Measurements from ENCODE around the gene LIG4. TPM values are rescaled to one million over a fixed set of nuclear protein-coding genes. Genes with fewer than 3 reads are reported as not detected.
A peak's percentile ranks its signal among the peaks of the same experiment; 100 is the strongest.

Gene LIG4
- polyA plus RNA-seq (2012; rRNA removed), result 3.3 and 4.7 TPM in 2 replicates
- 5.5 and 6.8 TPM in 2 replicates for polyA plus RNA-seq (2012; cell fraction: cytosol; rRNA removed)
- polyA plus RNA-seq (2012; cell fraction: nucleus; rRNA removed), result 3.6 and 6.9 TPM in 2 replicates

DNA sequence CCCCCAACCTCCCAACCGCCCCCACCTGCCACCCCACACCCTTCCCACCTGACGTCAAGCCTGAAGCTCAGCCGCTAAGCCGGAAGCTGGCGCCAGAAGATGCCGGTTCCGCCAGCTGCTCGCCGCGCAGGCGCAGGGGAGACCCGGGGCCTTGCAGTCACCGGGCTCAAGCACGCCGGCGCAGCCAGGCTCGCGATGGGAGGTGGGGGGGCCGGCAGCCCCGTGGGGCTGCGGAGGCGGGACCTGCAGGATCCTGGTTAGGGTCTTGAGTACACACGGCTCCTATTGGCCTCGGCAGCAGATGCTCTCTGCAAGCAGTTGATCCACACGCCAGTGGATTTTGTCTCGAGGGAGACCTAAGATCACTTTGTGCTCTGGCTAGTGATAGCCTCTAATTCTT is at the start of gene LIG4:
Gene LIG4 (minus strand): TSS at position 101 of the 400 bp plus-strand sequence. CDS start 4,268 bp downstream, outside the sequence.
- ChIA-PET CTCF (interaction anchor here (1.4 kb wide), 1 partner anchor 10 kb away, joined by 3 read pairs; no protein-coding TSS in a partner anchor), POLR2A (interaction anchor here (0.7 kb wide), 1 partner anchor 11 kb away, joined by 4 read pairs; no protein-coding TSS in a partner anchor)
- peaks cover 41% of the 10 kb centered on the region for H3K79me2 ChIP-seq (ENCODE audit: insufficient read depth)
- H3K9me3 ChIP-seq, result no peaks in the 10 kb centered on the region
- 5% methylated on average over 8 of the region's 26 CpGs for WGBS (ENCODE audit: low lambda C conversion rate)
- no peaks in the 10 kb centered on the region for H3K9me2 ChIP-seq
- peak; percentile 97 for DNase-seq
- peak within 1 kb of the TSS; percentile 88 for H3K4me2 ChIP-seq
- no peaks in the 10 kb centered on the region for H3K27me3 ChIP-seq (ENCODE audit: insufficient read depth)
- peak within 1 kb of the TSS; percentile 98 for H2AFZ ChIP-seq (ENCODE audit: low read depth)
- H3K4me3 ChIP-seq (ENCODE audit: low read depth in 2 of 2, low read length in 1 of 2), result peak within 1 kb of the TSS; percentile 54 to 67
- peaks cover 10% of the 10 kb centered on the region for H3F3A ChIP-seq (replicated peaks; ENCODE audit: insufficient read depth)
- peaks cover 9 to 12% of the 10 kb centered on the region in 2 experiments for H3K36me3 ChIP-seq (replicated peaks in 1 of 2; ENCODE audit: control insufficient read depth in 1 of 2, insufficient read depth in 2 of 2, low read length in 1 of 2)
- H4K20me1 ChIP-seq (ENCODE audit: insufficient read depth), result peaks cover 12% of the 10 kb centered on the region
- peak within 1 kb of the TSS; percentile 46; the same call in 1 of the 2 replicates for H3K9ac ChIP-seq
- peaks cover 19 to 29% of the 10 kb centered on the region in 2 experiments; a peak in 3 of 4 replicates for H3K4me1 ChIP-seq (ENCODE audit: control insufficient read depth in 1 of 2, insufficient read depth in 2 of 2, low read depth in 1 of 2, low read length in 1 of 2)
- H3K27ac ChIP-seq (ENCODE audit: low read depth in 2 of 2, low read length in 1 of 2), result peak within 1 kb of the TSS; percentile 72 to 89
- TF ChIP-seq MAX (IDR thresholded peaks at IDR 0.05; ENCODE audit: low read depth), result peak; percentile 56; the same call in 1 of the 2 replicates
- TF ChIP-seq POLR2AphosphoS5 (IDR thresholded peaks at IDR 0.05; ENCODE audit: low read depth, low read length), result peak; percentile 48; the same call in 1 of the 2 replicates
- no peak for TF ChIP-seq TEAD4 (IDR thresholded peaks at IDR 0.05; ENCODE audit: borderline replicate concordance, insufficient read depth)
- TF ChIP-seq NRF1 (IDR thresholded peaks at IDR 0.05; ENCODE audit: low read depth, low read length), result peak; percentile 96
- no peak for TF ChIP-seq RFX5 (IDR thresholded peaks at IDR 0.05; ENCODE audit: low read length)
- TF ChIP-seq GATA2 (CRISPR knock-in tag; IDR thresholded peaks at IDR 0.05), result no peak
- TF ChIP-seq RXRA (IDR thresholded peaks at IDR 0.05; ENCODE audit: borderline replicate concordance, low read depth), result no peak
- TF ChIP-seq SMC3 (IDR thresholded peaks at IDR 0.05; ENCODE audit: low read depth, low read length), result no peak
- TF ChIP-seq CTCF (IDR thresholded peaks at IDR 0.05), result no peak
- TF ChIP-seq MEF2A (IDR thresholded peaks at IDR 0.05; ENCODE audit: borderline replicate concordance, low read depth), result no peak
- TF ChIP-seq EP300 (IDR thresholded peaks at IDR 0.05; ENCODE audit: borderline replicate concordance in 1 of 2, low read depth in 1 of 2, low read length in 1 of 2), result no peak
- TF ChIP-seq ZBTB33 (IDR thresholded peaks at IDR 0.05; ENCODE audit: borderline replicate concordance, low read depth), result no peak
- TF ChIP-seq, protein P1, sequence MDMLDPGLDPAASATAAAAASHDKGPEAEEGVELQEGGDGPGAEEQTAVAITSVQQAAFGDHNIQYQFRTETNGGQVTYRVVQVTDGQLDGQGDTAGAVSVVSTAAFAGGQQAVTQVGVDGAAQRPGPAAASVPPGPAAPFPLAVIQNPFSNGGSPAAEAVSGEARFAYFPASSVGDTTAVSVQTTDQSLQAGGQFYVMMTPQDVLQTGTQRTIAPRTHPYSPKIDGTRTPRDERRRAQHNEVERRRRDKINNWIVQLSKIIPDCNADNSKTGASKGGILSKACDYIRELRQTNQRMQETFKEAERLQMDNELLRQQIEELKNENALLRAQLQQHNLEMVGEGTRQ (IDR thresholded peaks at IDR 0.05; ENCODE audit: borderline replicate concordance, low read depth, low read length), result no peak
- TF ChIP-seq NFIC (IDR thresholded peaks at IDR 0.05; ENCODE audit: borderline replicate concordance), result no peak
- TF ChIP-seq SIN3A (IDR thresholded peaks at IDR 0.05; ENCODE audit: borderline replicate concordance, low read depth, low read length), result 0 out of 2 replicates have a peak, but pooled peaks have one; percentile 39
- TF ChIP-seq TCF12 (IDR thresholded peaks at IDR 0.05), result no peak
- TF ChIP-seq FOSL2 (IDR thresholded peaks at IDR 0.05; ENCODE audit: borderline replicate concordance, low read depth), result no peak
- TF ChIP-seq ELF1 (IDR thresholded peaks at IDR 0.05), result peak; percentile 70
- peak; percentile 85 for TF ChIP-seq MXI1 (IDR thresholded peaks at IDR 0.05; ENCODE audit: low read depth, low read length)
- TF ChIP-seq RAD21 (IDR thresholded peaks at IDR 0.05; ENCODE audit: low read length), result no peak
- peak; percentile 49; the same call in 1 of the 2 replicates for TF ChIP-seq PBX3 (IDR thresholded peaks at IDR 0.05)
- TF ChIP-seq RCOR1 (IDR thresholded peaks at IDR 0.05; ENCODE audit: low read length), result no peak
- TF ChIP-seq CHD2 (IDR thresholded peaks at IDR 0.05; ENCODE audit: low read length, partially characterized antibody), result peak; percentile 77
- no peak for TF ChIP-seq IRF3 (IDR thresholded peaks at IDR 0.05; ENCODE audit: low read depth, low read length)
- no peak for TF ChIP-seq JUND (IDR thresholded peaks at IDR 0.05)
- peak; percentile 75 for TF ChIP-seq GABPA (IDR thresholded peaks at IDR 0.05; ENCODE audit: low read depth)
